Lower leg skin (tissue), 4 donors: Measurements from ENCODE around the gene C5orf34. TPM values are rescaled to one million over a fixed set of nuclear protein-coding genes. Genes with fewer than 3 reads are reported as not detected.
A peak's percentile ranks its signal among the peaks of the same experiment; 100 is the strongest.
"Not testable (repeated sequence)": the region's sequence is repeated elsewhere in the genome, so short reads cannot be mapped to it uniquely, and the experiment has no call there.

Experiments used
- DNase-seq, 2 donors: peaks; one replicate each; pipeline ENCODE4 v3.0.0-alpha.2; 2019; ENCODE audit warnings: low spot score in 2 of 2
- H3K4me3 ChIP-seq: fragments of 200-600 bp; sonication (generic); 2 replicates; pipeline ENCODE4 v1.5.1; 2017; ENCODE audit warnings: mild to moderate bottlenecking, low read depth; ENCODE audit not compliant: poor library complexity, severe bottlenecking
- CTCF ChIP-seq, 3 donors: fragments of 450-650 bp; IDR thresholded peaks; one replicate each; pipeline ENCODE4 v1.5.1; 2016; ENCODE audit warnings: antibody characterized with exemption in 3 of 3, mild to moderate bottlenecking in 3 of 3, moderate library complexity in 2 of 3
- POLR2A ChIP-seq, 2 donors: fragments of 450-650 bp; IDR thresholded peaks; one replicate each; pipeline ENCODE4 v1.6.1; 2016 to 2017; ENCODE audit warnings: antibody characterized with exemption in 2 of 2, mild to moderate bottlenecking in 1 of 2, moderate library complexity in 1 of 2
- WGBS, 2 donors: methylation state at CpG; one replicate each; pipeline ENCODE4 v1.1.5; 2018; 5-methylcytosine and 5-hydroxymethylcytosine counted together
- intact Hi-C: fragments of 100-400 bp; cut with DNase I; formaldehyde crosslinking; loops from one replicate; pipeline ENCODE4 v1.15.0; 2023; ENCODE audit warnings: low total_unique reads
- total RNA-seq, 4 donors: library from RNA; depleted of rRNA; stranded (reverse); fragments of >200 nt; gene quantifications; one replicate each; pipeline ENCODE4 v1.1.0, GENCODE V29; 2016

C5orf34 gene
- total RNA-seq, 4 donors from 2014 or later = 0.91 to 3.9 (median 1.4) TPM

- WGBS, 2 donors = 0% methylated on average over 10 to 17 of the region's 79 CpGs
These were observed 42.1 kb upstream of the C5orf34 start, which contains the start of gene PAIP1 for GRCh38 chr5:43556857-43557542. Gene PAIP1, minus strand, starts transcription at chr5:43557077. Its CDS starts 231 bp downstream, at chr5:43556846.

DNA sequence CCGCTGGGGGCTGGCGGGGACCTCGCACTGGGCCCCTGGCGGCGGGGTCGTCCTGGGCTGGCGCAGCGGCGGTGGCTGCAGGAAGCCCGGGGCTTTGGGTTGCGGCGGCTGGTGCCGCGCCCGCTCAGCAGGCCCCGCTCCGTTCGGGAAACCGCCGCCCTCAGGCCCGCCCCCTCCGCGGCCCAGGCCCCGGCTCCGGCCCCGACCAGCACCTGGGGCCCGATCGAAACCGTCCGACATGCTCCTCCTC lies 41.6 kb upstream of the C5orf34 start:
- 0% methylated on average over 1 to 8 of the region's 30 CpGs for WGBS, 2 donors
- peak overlapping the region; percentile 57 for H3K4me3 ChIP-seq
- intact Hi-C loops, DNase-seq: not testable (repeated sequence)

More at GRCh38 chr5:43556857-43557542, 42.1 kb upstream of the C5orf34 start, which contains the start of gene PAIP1:
- DNase-seq = peak; percentile 55 to 95
- H3K4me3 ChIP-seq = peak within 1 kb of the TSS; percentile 57
- intact Hi-C loops = no loop called here
- no peak for TF ChIP-seq CTCF (IDR thresholded peaks at IDR 0.05)
- no peak for TF ChIP-seq POLR2A (IDR thresholded peaks at IDR 0.05)

GRCh38 chr5:43555895-43556606 lies 41.1 kb upstream of the C5orf34 start:
- WGBS, 2 donors = 0 to 1% methylated on average over 29 to 38 of the region's 44 CpGs
- DNase-seq = peak; percentile 43 to 90
- no peak for TF ChIP-seq CTCF (IDR thresholded peaks at IDR 0.05)
- no peak for TF ChIP-seq POLR2A (IDR thresholded peaks at IDR 0.05)
- H3K4me3 ChIP-seq = peak overlapping the region; percentile 57
- intact Hi-C loops = no loop called here

- no peak for TF ChIP-seq POLR2A (IDR thresholded peaks at IDR 0.05)
- no peak for TF ChIP-seq CTCF (IDR thresholded peaks at IDR 0.05)
- intact Hi-C loops = no loop called here
- DNase-seq = no peak
- H3K4me3 ChIP-seq = no peak overlapping the region
- 91 to 96% methylated on average over 1 of the region's 1 CpG for WGBS, 2 donors
These were observed 39.5 kb upstream of the C5orf34 start for GRCh38 chr5:43554497-43554896.

GRCh38 chr5:43553381-43553780 lies 38.4 kb upstream of the C5orf34 start:
- H3K4me3 ChIP-seq = no peak overlapping the region
- intact Hi-C loops = no loop called here
- WGBS, 2 donors = 72 to 90% methylated on average over 2 of the region's 2 CpGs
- TF ChIP-seq POLR2A (IDR thresholded peaks at IDR 0.05) (no peak), CTCF (IDR thresholded peaks at IDR 0.05) (no peak)
- DNase-seq = no peak

GRCh38 chr5:43551731-43552130 lies 36.8 kb upstream of the C5orf34 start:
- intact Hi-C loops = no loop called here
- no peak overlapping the region for H3K4me3 ChIP-seq
- WGBS, 2 donors = 69 to 70% methylated on average over 2 of the region's 2 CpGs
- TF ChIP-seq CTCF (IDR thresholded peaks at IDR 0.05) (no peak), POLR2A (IDR thresholded peaks at IDR 0.05) (no peak)
- DNase-seq = no peak

GRCh38 chr5:43549272-43549671 lies 34.3 kb upstream of the C5orf34 start:
- intact Hi-C loops, H3K4me3 ChIP-seq, DNase-seq: not testable (repeated sequence)
- 96 to 97% methylated on average over 8 of the region's 8 CpGs for WGBS, 2 donors
